ENCODE results near the gene SNX5.

Gene SNX5

DNA sequence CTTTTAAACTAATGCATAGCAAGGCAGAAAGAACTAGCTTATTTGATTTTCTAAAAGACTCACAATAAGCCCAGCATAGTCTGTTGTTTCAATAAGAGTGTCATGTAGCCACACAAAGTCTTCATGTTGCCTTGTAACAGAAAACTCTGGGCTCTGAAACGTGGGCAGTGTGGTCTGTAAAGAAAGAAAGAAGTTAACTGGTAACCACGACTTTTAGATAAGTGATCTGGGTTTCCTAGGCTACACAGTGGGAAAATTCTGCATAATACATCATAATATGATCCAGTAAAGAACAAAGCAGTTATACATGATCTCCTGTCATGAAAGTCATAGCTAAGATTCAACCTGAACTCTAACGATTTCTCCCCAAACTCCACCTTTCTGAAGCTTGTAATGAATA, 13.3 kb downstream of the SNX5 start:
- H3K36me3 ChIP-seq (ENCODE audit: insufficient read depth, low read length): peaks cover 98% of the 10 kb centered on the region
- no peak overlapping the region for H2AFZ ChIP-seq (ENCODE audit: low read depth, low read length)
- no peaks in the 10 kb centered on the region for H3K27me3 ChIP-seq (ENCODE audit: insufficient read depth, low read length, poor library complexity)
- peaks cover 89% of the 10 kb centered on the region for H4K20me1 ChIP-seq (ENCODE audit: insufficient read depth, low read length)
- peaks cover 21% of the 10 kb centered on the region for H3K4me1 ChIP-seq (ENCODE audit: insufficient read depth, low read length)
- H3K9me3 ChIP-seq (ENCODE audit: insufficient read depth, low read length, severe bottlenecking): no peaks in the 10 kb centered on the region
- DNase-seq: no peak
- H3K4me2 ChIP-seq (ENCODE audit: insufficient read depth, low read length): no peak overlapping the region
- peak; percentile 25; the same call in 1 of the 3 replicates for ATAC-seq (ENCODE audit: insufficient read depth, low read depth)
- no peak for TF ChIP-seq EZH2 (IDR thresholded peaks at IDR 0.05; ENCODE audit: borderline replicate concordance, low read depth, low read length, severe bottlenecking)
- TF ChIP-seq, protein P1, sequence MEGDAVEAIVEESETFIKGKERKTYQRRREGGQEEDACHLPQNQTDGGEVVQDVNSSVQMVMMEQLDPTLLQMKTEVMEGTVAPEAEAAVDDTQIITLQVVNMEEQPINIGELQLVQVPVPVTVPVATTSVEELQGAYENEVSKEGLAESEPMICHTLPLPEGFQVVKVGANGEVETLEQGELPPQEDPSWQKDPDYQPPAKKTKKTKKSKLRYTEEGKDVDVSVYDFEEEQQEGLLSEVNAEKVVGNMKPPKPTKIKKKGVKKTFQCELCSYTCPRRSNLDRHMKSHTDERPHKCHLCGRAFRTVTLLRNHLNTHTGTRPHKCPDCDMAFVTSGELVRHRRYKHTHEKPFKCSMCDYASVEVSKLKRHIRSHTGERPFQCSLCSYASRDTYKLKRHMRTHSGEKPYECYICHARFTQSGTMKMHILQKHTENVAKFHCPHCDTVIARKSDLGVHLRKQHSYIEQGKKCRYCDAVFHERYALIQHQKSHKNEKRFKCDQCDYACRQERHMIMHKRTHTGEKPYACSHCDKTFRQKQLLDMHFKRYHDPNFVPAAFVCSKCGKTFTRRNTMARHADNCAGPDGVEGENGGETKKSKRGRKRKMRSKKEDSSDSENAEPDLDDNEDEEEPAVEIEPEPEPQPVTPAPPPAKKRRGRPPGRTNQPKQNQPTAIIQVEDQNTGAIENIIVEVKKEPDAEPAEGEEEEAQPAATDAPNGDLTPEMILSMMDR (IDR thresholded peaks at IDR 0.05; ENCODE audit: borderline replicate concordance, extremely low read depth, low read length, poor library complexity, severe bottlenecking): no peak
- H3K9ac ChIP-seq (ENCODE audit: low read depth, low read length): no peak overlapping the region
- H3K79me2 ChIP-seq (ENCODE audit: insufficient read depth, low read length): peaks cover 98% of the 10 kb centered on the region
- H3K27ac ChIP-seq (ENCODE audit: low read length): no peak overlapping the region
- no peak overlapping the region for H3K4me3 ChIP-seq (ENCODE audit: low read depth in 1 of 2, low read length in 2 of 2)

DNA sequence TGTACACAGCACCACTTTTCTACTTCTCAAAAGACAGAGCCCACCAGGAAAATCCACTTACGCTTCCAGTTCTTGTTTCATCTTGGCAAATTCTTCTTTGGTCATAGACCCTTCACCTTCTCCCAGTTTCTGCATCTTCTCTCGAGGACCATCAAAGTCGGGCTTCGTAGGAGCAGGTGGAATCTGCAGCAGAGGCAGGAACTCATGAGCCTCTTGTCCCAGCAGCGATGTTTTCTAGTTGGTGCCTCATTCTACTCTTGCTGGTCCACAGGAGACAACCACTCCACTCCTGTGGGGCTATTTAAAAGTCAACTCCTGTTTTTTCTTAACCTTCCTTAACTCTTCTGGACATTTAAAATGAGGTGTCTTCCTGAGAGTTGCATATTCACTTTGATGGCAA, 14.7 kb downstream of the SNX5 start:
- peaks cover 97% of the 10 kb centered on the region for H3K79me2 ChIP-seq (ENCODE audit: insufficient read depth, low read length)
- no peak overlapping the region for H3K4me2 ChIP-seq (ENCODE audit: insufficient read depth, low read length)
- no peak overlapping the region for H3K27ac ChIP-seq (ENCODE audit: low read length)

DNA sequence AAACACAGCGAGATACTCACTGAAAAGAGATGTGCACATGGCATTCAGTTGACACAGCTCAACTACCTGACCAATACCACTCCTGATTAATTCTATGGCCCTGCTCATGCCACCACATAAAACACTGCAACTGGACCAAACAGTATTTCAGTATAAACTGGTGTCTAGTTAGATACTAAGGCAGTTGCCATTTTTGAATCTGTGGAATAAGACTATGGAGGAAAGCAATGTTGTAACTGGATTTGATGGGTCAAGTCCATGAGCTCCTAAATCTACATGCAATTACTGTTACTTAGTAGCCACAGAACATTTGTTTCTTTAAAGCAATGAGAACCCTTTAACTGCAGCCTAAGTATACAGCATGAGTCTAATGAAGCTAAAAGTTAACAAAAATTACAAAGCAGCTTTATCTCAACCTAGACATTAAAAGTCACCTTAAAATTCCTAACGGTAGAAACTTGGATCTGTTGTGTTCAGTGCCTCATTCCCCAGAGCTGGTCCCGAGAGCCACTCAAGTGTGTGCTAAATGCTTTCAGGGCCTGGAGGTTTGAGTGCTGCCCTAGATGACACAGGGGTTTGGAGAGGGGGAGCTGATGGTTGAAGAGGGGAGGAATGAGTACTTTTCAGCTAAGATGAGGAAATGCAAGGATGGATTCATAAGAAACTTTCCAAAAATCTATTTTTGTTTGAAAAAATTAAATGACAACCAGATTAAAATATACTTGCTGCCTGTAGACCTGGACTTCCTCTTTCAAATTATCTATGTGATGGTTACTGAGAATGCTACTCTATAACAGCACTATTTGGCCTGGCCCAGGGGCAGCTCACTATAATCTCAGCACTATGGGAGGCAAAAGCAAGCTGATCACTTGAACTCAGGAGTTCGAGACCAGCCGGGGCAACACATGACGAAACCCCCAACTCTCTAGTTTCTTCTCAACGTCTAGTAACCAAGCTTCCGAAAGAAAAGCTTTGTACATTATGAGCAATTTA, 15.6 kb downstream of the SNX5 start:
- no peak overlapping the region for H2AFZ ChIP-seq (ENCODE audit: low read depth, low read length)
- H3K9me3 ChIP-seq (ENCODE audit: insufficient read depth, low read length, severe bottlenecking): no peaks in the 10 kb centered on the region
- H3K4me2 ChIP-seq (ENCODE audit: insufficient read depth, low read length): no peak overlapping the region
- TF ChIP-seq EZH2 (IDR thresholded peaks at IDR 0.05; ENCODE audit: borderline replicate concordance, low read depth, low read length, severe bottlenecking): no peak
- TF ChIP-seq, protein P1 (IDR thresholded peaks at IDR 0.05; ENCODE audit: borderline replicate concordance, extremely low read depth, low read length, poor library complexity, severe bottlenecking): no peak
- ATAC-seq (ENCODE audit: insufficient read depth, low read depth) (no peak), DNase-seq (no peak)
- H3K79me2 ChIP-seq (ENCODE audit: insufficient read depth, low read length): peaks cover 91% of the 10 kb centered on the region
- peaks cover 99% of the 10 kb centered on the region for H3K36me3 ChIP-seq (ENCODE audit: insufficient read depth, low read length)
- H3K4me3 ChIP-seq (ENCODE audit: low read depth in 1 of 2, low read length in 2 of 2): no peak overlapping the region
- H4K20me1 ChIP-seq (ENCODE audit: insufficient read depth, low read length): peaks cover 83% of the 10 kb centered on the region
- no peak overlapping the region for H3K9ac ChIP-seq (ENCODE audit: low read depth, low read length)
- peaks cover 8% of the 10 kb centered on the region; the same call in 1 of the 2 replicates for H3K4me1 ChIP-seq (ENCODE audit: insufficient read depth, low read length)
- no peak overlapping the region for H3K27ac ChIP-seq (ENCODE audit: low read length)
- H3K27me3 ChIP-seq (ENCODE audit: insufficient read depth, low read length, poor library complexity): no peaks in the 10 kb centered on the region

More for the DNA sequence above, 14.7 kb downstream of the SNX5 start:
- H4K20me1 ChIP-seq (ENCODE audit: insufficient read depth, low read length): peaks cover 88% of the 10 kb centered on the region
- H3K9ac ChIP-seq (ENCODE audit: low read depth, low read length): no peak overlapping the region
- DNase-seq (no peak), ATAC-seq (ENCODE audit: insufficient read depth, low read depth) (no peak)
- no peaks in the 10 kb centered on the region for H3K9me3 ChIP-seq (ENCODE audit: insufficient read depth, low read length, severe bottlenecking)
- H3K4me3 ChIP-seq (ENCODE audit: low read depth in 1 of 2, low read length in 2 of 2): no peak overlapping the region
- H3K36me3 ChIP-seq (ENCODE audit: insufficient read depth, low read length): peaks cover 99% of the 10 kb centered on the region
- no peak for TF ChIP-seq EZH2 (IDR thresholded peaks at IDR 0.05; ENCODE audit: borderline replicate concordance, low read depth, low read length, severe bottlenecking)
- TF ChIP-seq, protein P1 (IDR thresholded peaks at IDR 0.05; ENCODE audit: borderline replicate concordance, extremely low read depth, low read length, poor library complexity, severe bottlenecking): no peak
- H3K27me3 ChIP-seq (ENCODE audit: insufficient read depth, low read length, poor library complexity): no peaks in the 10 kb centered on the region
- H3K4me1 ChIP-seq (ENCODE audit: insufficient read depth, low read length): peaks cover 11% of the 10 kb centered on the region; the same call in 1 of the 2 replicates
- no peak overlapping the region for H2AFZ ChIP-seq (ENCODE audit: low read depth, low read length)

All from DND-41 (cell line).